Endometrial microvascular endothelial cells (primary cell): Measurements from ENCODE around the gene CYP2D6. TPM values are rescaled to one million over a fixed set of nuclear protein-coding genes. Genes with fewer than 3 reads are reported as not detected.

ENCODE experiments used
- total RNA-seq: library from RNA; depleted of rRNA; stranded (reverse); fragments of >200 nt; gene quantifications from one replicate; pipeline ENCODE4 v1.2.3, GENCODE V29; 2015; ENCODE audit errors: inconsistent ontology term

The CYP2D6 gene
- total RNA-seq, 1 donor from 2014 or later = not detected

Other genes with a start within 250 kb of the CYP2D6 start
- not detected for gene SHISA8, start 215.7 kb downstream of the CYP2D6 start, total RNA-seq
- not detected for gene TNFRSF13C, start 204.0 kb downstream of the CYP2D6 start, total RNA-seq
- gene CENPM, start 183.7 kb downstream of the CYP2D6 start, total RNA-seq = 42.8 TPM
- gene SEPTIN3, start 161.4 kb downstream of the CYP2D6 start, total RNA-seq = not detected
- gene WBP2NL, start 132.0 kb downstream of the CYP2D6 start, total RNA-seq = not detected
- gene NAGA, start 60.0 kb downstream of the CYP2D6 start, total RNA-seq = 79.9 TPM
- 26.9 TPM for gene PHETA2, start 56.6 kb downstream of the CYP2D6 start, total RNA-seq
- 0.56 TPM for gene SMDT1, start 51.1 kb downstream of the CYP2D6 start, total RNA-seq
- gene NDUFA6, start 40.0 kb downstream of the CYP2D6 start, total RNA-seq = 102 TPM
- gene TCF20, start 139.8 kb upstream of the CYP2D6 start, total RNA-seq = 19.4 TPM